ENCODE data around the gene TENM3.

DNA sequence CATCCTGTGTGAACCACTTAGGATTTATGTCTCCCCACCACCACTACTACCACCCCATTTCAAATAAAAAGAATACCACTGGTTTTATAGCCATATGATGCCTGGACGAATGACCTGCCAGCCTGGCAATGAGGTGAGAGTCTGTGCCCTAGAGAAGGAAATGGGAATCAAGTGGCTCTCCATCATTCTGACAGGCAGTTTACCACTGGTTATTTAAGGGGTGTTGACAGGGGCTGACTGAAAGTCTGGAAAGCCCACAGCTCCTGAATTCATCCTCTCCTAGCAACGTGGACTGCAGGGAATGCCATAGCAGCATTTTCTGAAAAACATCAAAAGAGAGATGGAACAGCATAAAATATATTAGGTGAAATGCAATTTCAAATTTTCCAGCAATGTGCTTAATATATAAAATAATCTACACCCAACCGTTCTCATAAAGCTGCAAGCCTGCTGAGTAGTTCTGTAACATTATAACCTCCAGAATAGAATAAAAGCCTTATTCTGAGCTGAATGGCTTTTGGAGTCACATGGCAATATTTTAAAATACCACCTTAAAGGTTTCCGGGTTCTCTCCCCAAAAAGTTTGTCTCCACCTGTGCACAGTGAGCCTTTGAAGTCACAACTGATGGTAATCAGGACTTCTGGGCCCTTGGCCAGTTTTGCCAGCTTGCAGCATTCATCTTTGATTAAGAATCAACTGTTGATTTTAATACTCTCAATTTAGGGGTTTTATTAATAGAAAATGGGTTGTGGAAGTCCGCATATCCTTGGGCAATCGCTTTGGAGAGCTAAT lies 552.4 kb downstream of the TENM3 start:
- TF ChIP-seq, protein P1, sequence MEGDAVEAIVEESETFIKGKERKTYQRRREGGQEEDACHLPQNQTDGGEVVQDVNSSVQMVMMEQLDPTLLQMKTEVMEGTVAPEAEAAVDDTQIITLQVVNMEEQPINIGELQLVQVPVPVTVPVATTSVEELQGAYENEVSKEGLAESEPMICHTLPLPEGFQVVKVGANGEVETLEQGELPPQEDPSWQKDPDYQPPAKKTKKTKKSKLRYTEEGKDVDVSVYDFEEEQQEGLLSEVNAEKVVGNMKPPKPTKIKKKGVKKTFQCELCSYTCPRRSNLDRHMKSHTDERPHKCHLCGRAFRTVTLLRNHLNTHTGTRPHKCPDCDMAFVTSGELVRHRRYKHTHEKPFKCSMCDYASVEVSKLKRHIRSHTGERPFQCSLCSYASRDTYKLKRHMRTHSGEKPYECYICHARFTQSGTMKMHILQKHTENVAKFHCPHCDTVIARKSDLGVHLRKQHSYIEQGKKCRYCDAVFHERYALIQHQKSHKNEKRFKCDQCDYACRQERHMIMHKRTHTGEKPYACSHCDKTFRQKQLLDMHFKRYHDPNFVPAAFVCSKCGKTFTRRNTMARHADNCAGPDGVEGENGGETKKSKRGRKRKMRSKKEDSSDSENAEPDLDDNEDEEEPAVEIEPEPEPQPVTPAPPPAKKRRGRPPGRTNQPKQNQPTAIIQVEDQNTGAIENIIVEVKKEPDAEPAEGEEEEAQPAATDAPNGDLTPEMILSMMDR (IDR thresholded peaks at IDR 0.05), result no peak
- no peak for TF ChIP-seq POLR2AphosphoS5 (IDR thresholded peaks at IDR 0.05)
